SK-N-SH (cell line): ENCODE results near the gene LHPP. TPM values are rescaled to one million over a fixed set of nuclear protein-coding genes. Genes with fewer than 3 reads are reported as not detected.

Experiments
- CTCF ChIA-PET: fragments of 300-600, 350-600 bp; formaldehyde crosslinking; extraction: SDS; loops from one replicate; lab custom pipeline; 2021; lab: Yijun Ruan, JAX
- POLR2A ChIA-PET: fragments of 350-600 bp; sonication (Branson Sonifier 250); formaldehyde crosslinking; extraction: SDS; loops from one replicate; lab custom pipeline; 2020; ENCODE audit warnings: antibody characterized with exemption, inconsistent platforms; lab: Yijun Ruan, JAX
- DNase-seq: peaks from one replicate; pipeline ENCODE4 v3.0.0; 2012
- H2AFZ ChIP-seq: fragments of 200-600 bp; sonication (generic); 2 replicates; pipeline ENCODE4 v1.8.1; 2016; ENCODE audit warnings: antibody characterized with exemption, mild to moderate bottlenecking, low read depth
- H3F3A ChIP-seq: fragments of 200-600 bp; sonication (generic); replicated peaks from 2 replicates; pipeline ENCODE3; 2016; ENCODE audit warnings: antibody characterized with exemption, mild to moderate bottlenecking; ENCODE audit not compliant: insufficient read depth
- H3K27ac ChIP-seq, 2 experiments: fragments of 200-500 bp in 1 of 2; fragments of 200-600 bp in 1 of 2; sonication (Bioruptor generic) in 1 of 2; sonication (generic), shearing (Covaris generic) in 1 of 2; 2 replicates each; pipeline versions ENCODE4 v1.5.1 to v1.6.1; 2014 to 2016; ENCODE audit warnings: low read depth in 2 of 2, inconsistent platforms in 1 of 2, low read length in 1 of 2, mild to moderate bottlenecking in 1 of 2, mixed read lengths in 1 of 2
- H3K27me3 ChIP-seq: fragments of 200-600 bp; sonication (generic), shearing (Covaris generic); 2 replicates; pipeline ENCODE4 v1.6.1; 2016; ENCODE audit warnings: mixed run types; ENCODE audit not compliant: insufficient read depth
- H3K36me3 ChIP-seq, 2 experiments: fragments of 200-500 bp in 1 of 2; fragments of 200-600 bp in 1 of 2; sonication (Bioruptor generic) in 1 of 2; sonication (generic) in 1 of 2; replicated peaks in 1 of 2; 2 replicates each; pipeline versions ENCODE3 to v1.5.1; 2014 to 2016; ENCODE audit warnings: low read length in 1 of 2, mild to moderate bottlenecking in 1 of 2; ENCODE audit not compliant: insufficient read depth in 2 of 2, control insufficient read depth in 1 of 2
- H3K4me1 ChIP-seq, 2 experiments: fragments of 200-500 bp in 1 of 2; fragments of 200-600 bp in 1 of 2; sonication (Bioruptor generic) in 1 of 2; sonication (generic), shearing (Covaris generic) in 1 of 2; 2 replicates each; pipeline versions ENCODE4 v1.5.1 to v1.6.1; 2014 to 2016; ENCODE audit warnings: low read depth in 1 of 2, low read length in 1 of 2, mixed run types in 1 of 2; ENCODE audit not compliant: insufficient read depth in 2 of 2, control insufficient read depth in 1 of 2
- H3K4me2 ChIP-seq: fragments of 200-600 bp; sonication (generic), shearing (Covaris generic); 2 replicates; pipeline ENCODE4 v1.6.1; 2017; ENCODE audit warnings: mixed run types
- H3K4me3 ChIP-seq, 2 experiments: fragments of 200-500 bp in 1 of 2; fragments of 200-600 bp in 1 of 2; sonication (Bioruptor generic) in 1 of 2; sonication (generic), shearing (Covaris generic) in 1 of 2; 2 replicates each; pipeline versions ENCODE4 v1.5.1 to v1.8.1; 2014 to 2016; ENCODE audit warnings: low read depth in 2 of 2, inconsistent platforms in 1 of 2, low read length in 1 of 2, mild to moderate bottlenecking in 1 of 2, mixed read lengths in 1 of 2, moderate library complexity in 1 of 2
- H3K79me2 ChIP-seq: fragments of 200-600 bp; sonication (generic); 2 replicates; pipeline ENCODE4 v1.8.1; 2017; ENCODE audit warnings: mild to moderate bottlenecking; ENCODE audit not compliant: insufficient read depth
- H3K9ac ChIP-seq: fragments of 200-600 bp; sonication (generic); 2 replicates; pipeline ENCODE4 v1.6.1; 2017; ENCODE audit warnings: mixed run types
- H3K9me2 ChIP-seq: fragments of 200-600 bp; sonication (generic); 2 replicates; pipeline ENCODE4 v1.6.1; 2017; ENCODE audit warnings: mixed run types
- H3K9me3 ChIP-seq: fragments of 200-600 bp; sonication (generic); 2 replicates; pipeline ENCODE4 v1.6.1; 2017; ENCODE audit warnings: mixed run types, mild to moderate bottlenecking, moderate library complexity
- H4K20me1 ChIP-seq: fragments of 200-600 bp; sonication (generic); 2 replicates; pipeline ENCODE4 v1.6.1; 2017; ENCODE audit warnings: mild to moderate bottlenecking, mixed run types; ENCODE audit not compliant: insufficient read depth
- CHD2 ChIP-seq: fragments of 150-350 bp; IDR thresholded peaks from 2 replicates; pipeline ENCODE4 v1.6.1; 2018; ENCODE audit warnings: low read length; ENCODE audit not compliant: partially characterized antibody
- FOXM1 ChIP-seq: IDR thresholded peaks from 2 replicates; pipeline ENCODE4 v1.4.0; 2012; ENCODE audit warnings: low read depth, mild to moderate bottlenecking
- MEF2A ChIP-seq: IDR thresholded peaks from 2 replicates; pipeline ENCODE4 v1.4.0; 2012; ENCODE audit warnings: low read depth, borderline replicate concordance
- RAD21 ChIP-seq: IDR thresholded peaks from 2 replicates; pipeline ENCODE4 v1.6.1; 2012; ENCODE audit warnings: mild to moderate bottlenecking, low read length
- WGBS: methylation state at CpG from one replicate; pipeline ENCODE4 v1.1.6; 2017; ENCODE audit warnings: low lambda C conversion rate; 5-methylcytosine and 5-hydroxymethylcytosine counted together
- polyA plus RNA-seq, 3 experiments: library from polyadenylated mRNA; depleted of rRNA; stranded (reverse); fragments of >200 nt; gene quantifications; 2 replicates each; pipeline ENCODE4 v1.2.3, GENCODE V29; 2012
- TF ChIP-seq, protein P1 (sequence below): fragments of 150-350 bp; IDR thresholded peaks from 2 replicates; pipeline ENCODE4 v1.6.1; 2016; ENCODE audit warnings: mild to moderate bottlenecking, low read depth, low read length
- TF ChIP-seq, protein P2 (sequence below): IDR thresholded peaks from 2 replicates; pipeline ENCODE4; 2012

The LHPP gene
- polyA plus RNA-seq, 1 of the 3 experiments (the other 2 are of a cell fraction): 29.8 TPM

DNA sequence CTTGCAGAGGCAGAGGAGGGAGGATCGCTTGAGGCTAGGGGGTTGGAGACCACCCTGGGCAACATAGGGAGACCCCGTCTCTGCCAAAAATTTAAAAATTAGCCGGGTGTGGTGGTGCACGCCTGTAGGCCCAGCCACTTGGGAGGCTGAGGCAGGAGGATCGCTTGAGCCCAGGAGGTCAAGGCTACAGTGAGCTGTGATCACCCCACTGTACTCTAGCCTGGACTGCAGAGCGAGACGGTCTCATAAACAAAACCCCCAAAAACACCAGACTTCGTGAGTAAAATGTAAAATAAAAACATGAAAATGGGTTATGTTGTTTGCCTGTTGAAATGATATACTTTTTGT, 699 bp downstream of the LHPP start (continued):
- TF ChIP-seq MEF2A (no peak), RAD21 (no peak)

DNA sequence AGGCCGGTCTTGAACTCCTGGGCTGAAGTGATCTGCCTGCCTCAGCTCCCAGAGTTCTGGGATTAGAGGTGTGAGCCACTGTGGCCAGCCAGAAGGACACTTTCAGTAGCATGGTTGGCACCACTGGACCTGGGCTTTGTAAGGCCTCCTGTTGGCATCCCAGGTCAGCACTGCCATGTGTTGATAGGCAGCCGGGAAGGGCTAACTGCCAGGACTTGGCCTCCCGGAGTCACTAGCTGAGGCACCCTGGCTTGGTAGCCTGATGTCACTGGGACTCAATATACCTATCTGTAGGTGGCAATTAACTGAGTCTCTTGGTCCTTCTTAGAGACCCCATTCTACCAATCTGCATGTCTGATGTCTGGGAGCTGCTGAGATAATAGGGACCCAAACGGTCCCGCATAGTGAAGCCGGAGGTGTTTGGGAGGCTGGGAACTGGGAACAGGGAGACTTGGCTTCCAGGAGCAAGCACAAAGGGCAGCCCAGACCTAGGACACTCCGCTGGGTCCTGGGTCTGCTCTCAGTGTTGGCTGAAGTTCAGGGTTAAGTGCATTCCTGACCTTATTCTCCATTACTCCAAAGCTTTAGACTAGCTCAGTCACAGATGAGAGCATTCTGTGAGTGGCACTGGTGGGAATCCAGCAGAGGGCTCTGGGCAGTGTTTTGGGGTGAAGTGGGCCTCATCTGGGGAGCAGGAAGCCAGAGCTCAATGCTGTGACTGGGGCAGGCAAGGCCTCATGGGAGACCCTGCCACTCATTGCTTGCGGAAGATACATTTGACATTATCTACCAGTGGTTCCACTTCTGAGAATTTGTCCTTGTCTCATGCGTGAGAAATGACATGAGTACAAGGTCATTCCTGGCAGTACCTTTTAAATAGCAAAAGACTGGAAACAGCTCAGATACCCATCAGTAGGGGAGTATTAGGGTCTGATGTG, 2.7 kb downstream of the LHPP start:
- no peak overlapping the region for H3K4me2 ChIP-seq
- TF ChIP-seq, protein P1, sequence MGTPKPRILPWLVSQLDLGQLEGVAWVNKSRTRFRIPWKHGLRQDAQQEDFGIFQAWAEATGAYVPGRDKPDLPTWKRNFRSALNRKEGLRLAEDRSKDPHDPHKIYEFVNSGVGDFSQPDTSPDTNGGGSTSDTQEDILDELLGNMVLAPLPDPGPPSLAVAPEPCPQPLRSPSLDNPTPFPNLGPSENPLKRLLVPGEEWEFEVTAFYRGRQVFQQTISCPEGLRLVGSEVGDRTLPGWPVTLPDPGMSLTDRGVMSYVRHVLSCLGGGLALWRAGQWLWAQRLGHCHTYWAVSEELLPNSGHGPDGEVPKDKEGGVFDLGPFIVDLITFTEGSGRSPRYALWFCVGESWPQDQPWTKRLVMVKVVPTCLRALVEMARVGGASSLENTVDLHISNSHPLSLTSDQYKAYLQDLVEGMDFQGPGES: no peak
- TF ChIP-seq, protein P2, sequence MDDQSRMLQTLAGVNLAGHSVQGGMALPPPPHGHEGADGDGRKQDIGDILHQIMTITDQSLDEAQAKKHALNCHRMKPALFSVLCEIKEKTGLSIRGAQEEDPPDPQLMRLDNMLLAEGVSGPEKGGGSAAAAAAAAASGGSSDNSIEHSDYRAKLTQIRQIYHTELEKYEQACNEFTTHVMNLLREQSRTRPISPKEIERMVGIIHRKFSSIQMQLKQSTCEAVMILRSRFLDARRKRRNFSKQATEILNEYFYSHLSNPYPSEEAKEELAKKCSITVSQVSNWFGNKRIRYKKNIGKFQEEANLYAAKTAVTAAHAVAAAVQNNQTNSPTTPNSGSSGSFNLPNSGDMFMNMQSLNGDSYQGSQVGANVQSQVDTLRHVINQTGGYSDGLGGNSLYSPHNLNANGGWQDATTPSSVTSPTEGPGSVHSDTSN: no peak
- no peak for TF ChIP-seq RAD21
- TF ChIP-seq, all 33 proteins: peak for 0
- H2AFZ ChIP-seq: no peak overlapping the region
- H3F3A ChIP-seq: no peaks in the 10 kb centered on the region
- 95% methylated on average over 9 of the region's 9 CpGs for WGBS
- CTCF ChIA-PET: interaction anchor here (1.0 kb wide), 1 partner anchor 18 kb away, joined by 3 read pairs; no protein-coding TSS in a partner anchor
- no peaks in the 10 kb centered on the region for H3K9me3 ChIP-seq
- H3K4me1 ChIP-seq: no peaks in the 10 kb centered on the region; a peak in 1 of 4 replicates
- H3K9me2 ChIP-seq: no peaks in the 10 kb centered on the region
- no peaks in the 10 kb centered on the region for H4K20me1 ChIP-seq
- H3K27ac ChIP-seq: no peak overlapping the region
- H3K27me3 ChIP-seq: no peaks in the 10 kb centered on the region
- no peak for DNase-seq
- POLR2A ChIA-PET: no interaction called here
- H3K4me3 ChIP-seq: no peak overlapping the region
- no peak overlapping the region for H3K9ac ChIP-seq
- peaks cover 8% of the 10 kb centered on the region; the same call in 1 of the 2 replicates for H3K79me2 ChIP-seq
- H3K36me3 ChIP-seq: no peaks in the 10 kb centered on the region

DNA sequence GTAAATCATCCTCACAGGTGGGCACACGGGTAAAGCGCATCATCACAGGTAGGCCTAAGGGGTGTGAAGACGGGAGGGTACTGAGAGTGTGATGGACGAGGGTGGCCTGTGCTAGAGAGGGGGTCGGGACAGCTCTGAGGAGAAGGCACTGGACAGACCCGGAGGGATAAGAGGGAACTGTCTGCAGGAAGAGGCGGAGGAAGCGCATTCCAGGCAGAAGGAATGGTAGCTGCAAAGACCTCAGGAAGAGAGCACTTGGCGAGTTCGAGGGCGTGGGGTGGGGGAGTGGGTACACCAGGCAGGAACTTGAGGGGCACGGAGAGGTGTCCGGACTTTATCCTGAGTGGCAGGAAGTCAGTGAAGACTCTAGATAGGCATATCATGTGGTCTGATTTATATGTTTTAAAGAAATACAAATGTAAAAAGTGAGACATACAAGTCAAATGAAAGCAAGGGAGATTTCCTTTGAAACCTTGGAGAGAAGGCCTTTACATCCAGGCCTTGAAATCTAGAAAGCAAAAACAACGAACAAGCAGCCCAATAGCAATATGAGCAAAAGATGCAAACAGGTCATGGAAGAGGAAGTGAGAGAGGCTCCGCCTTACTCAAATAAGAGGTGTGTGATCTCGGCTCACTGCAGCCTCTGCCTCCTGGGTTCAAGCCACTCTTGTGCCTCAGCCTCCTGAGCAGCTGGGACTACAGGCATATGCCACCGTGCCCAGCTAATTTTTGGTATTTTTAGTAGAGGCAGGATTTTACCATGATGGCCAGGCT, 3.6 kb downstream of the LHPP start:
- DNase-seq: no peak
- ChIA-PET CTCF (interaction anchor here (1.0 to 1.2 kb wide), 2 partner anchors 50 to 291 kb away, joined by 3 read pairs; no protein-coding TSS in a partner anchor), POLR2A (no interaction called here)
- Histone ChIP-seq H3K36me3 (no peaks in the 10 kb centered on the region), H3F3A (no peaks in the 10 kb centered on the region), H3K4me2 (no peak overlapping the region), H2AFZ (no peak overlapping the region), H3K79me2 (peaks cover 8% of the 10 kb centered on the region; the same call in 1 of the 2 replicates), H3K27ac (no peak overlapping the region), H3K4me1 (no peaks in the 10 kb centered on the region; a peak in 1 of 4 replicates), H3K9me2 (no peaks in the 10 kb centered on the region), H3K27me3 (no peaks in the 10 kb centered on the region), H3K9ac (no peak overlapping the region), H4K20me1 (no peaks in the 10 kb centered on the region), H3K9me3 (no peaks in the 10 kb centered on the region), H3K4me3 (no peak overlapping the region)
- 91% methylated on average over 16 of the region's 17 CpGs for WGBS
- TF ChIP-seq CHD2 (no peak), FOXM1 (no peak)
